GM21381 (cell line): ENCODE results near the gene PALLD.
A peak's percentile ranks its signal among the peaks of the same experiment; 100 is the strongest.
"Not testable (repeated sequence)": the region's sequence is repeated elsewhere in the genome, so short reads cannot be mapped to it uniquely, and the experiment has no call there.

Source experiments
- ATAC-seq: cut with Tn5 transposase; IDR thresholded peaks from one replicate; pipeline ENCODE4 v1.9.1; 2021; ENCODE audit warnings: mild to moderate bottlenecking, moderate library complexity; ENCODE audit not compliant: unreplicated experiment

The PALLD gene

DNA sequence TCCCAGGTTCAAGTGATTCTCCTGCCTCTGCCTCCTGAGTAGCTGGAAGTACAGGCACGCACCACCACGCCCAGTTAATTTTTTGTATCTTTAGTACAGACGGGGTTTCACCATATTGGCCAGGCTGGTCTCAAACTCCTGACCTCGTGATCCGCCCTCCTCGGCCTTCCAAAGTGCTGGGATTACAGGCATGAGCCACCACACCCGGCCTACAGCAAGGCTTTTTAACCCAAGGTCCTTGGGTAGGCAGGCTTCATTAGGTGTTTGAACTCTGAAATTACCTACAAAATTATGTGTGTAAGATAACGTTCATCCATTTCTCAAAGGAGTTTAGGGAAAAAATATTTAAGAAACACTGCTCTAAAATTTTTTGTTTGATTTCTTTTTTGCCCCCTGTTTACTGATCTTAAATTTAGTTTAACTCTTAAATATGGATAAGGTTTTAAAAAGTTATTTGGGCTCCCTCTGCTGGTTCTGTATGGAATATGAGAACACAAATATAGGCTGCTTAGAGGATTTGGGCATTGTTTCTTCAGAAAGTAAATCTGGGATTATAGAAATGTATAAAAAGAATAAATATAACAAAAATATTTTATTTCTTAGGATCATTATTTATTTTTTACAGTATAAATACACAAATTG is 420.4 kb downstream of the PALLD start:
- ATAC-seq, result no peak

DNA sequence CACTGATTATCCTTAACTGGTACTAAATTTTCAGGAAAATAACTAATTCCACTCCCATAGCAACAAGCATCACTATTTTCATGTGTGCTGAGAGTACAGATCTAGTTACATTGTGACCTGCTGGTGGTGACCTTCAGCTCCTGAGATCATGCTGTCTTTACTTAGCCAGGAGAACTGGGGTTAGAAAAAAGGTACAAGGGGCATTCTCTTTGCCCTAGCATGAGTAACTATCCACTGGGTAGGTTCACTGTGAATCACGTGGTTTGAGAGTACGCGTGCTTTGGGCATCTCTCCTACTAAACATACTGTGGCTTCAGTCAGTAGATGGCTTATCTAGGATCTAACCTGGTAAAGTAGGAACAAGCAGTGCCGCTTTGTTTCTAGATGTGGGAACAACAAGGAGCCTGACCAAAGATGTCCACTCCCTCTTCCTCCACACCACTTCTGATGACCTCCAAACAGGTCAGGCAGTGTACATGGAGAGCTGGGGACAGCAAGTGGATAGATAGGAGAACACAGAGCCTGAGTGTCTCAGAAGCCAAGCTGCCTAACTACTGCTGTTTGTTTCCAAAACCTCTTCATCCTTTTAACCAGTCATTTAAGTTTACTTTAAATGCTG is 423.0 kb downstream of the PALLD start:
- ATAC-seq, result no peak

- ATAC-seq, result no peak
Observed at GRCh38 chr4:168920441-168921065, 423.7 kb downstream of the PALLD start.

DNA sequence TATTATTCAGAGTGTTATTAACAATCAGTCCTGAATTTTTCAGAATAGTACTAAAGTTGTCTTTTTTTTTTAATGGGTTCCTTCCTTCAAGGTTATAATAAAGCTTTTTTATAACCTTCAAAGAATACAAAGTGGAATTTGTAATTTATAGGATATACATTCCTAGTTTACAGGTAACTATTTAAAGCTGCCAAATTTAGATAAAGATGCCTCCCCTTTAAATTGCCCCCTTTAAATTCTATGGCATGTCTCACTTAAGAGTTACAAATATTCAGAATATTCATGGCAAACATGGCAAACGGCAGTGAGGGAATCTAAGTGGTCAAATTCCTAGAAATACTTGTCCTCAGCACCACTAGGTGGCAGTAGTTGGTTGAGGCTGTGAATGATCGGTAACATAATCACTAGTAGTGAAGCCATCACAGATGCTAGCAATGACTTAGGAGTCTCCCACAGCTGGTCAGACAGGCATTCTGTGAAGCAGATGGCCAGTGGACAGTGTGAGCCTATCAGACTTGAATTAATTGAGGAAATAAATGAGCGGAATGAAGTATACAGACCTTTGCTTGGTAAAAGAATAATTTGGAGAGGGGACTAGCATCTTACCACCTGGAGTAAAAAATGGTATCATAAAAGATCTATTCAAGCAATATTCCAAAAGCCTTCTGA is 426.8 kb downstream of the PALLD start:
- no peak for ATAC-seq

DNA sequence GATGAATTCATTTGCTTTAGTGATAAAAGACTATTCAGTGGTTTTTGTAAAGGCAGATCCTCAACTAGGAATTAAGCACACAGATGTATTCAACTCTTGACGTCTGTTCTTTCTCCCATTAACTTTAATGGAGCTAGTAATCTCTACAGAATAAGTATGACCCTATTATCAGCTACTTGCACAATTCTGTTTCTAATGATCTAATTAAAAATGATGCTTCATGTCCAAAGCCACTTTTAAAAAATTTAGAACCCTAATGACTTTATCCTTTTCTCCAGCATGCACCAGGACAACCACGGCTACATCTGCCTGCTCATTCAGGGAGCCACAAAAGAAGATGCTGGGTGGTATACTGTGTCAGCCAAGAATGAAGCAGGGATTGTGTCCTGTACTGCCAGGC is 427.8 kb downstream of the PALLD start:
- ATAC-seq, result no peak

- no peak for ATAC-seq
Observed at GRCh38 chr4:168925789-168926490, 429.1 kb downstream of the PALLD start.

- ATAC-seq, result no peak
Observed at GRCh38 chr4:168928346-168928745, 431.5 kb downstream of the PALLD start.

GRCh38 chr4:168928875-168929274 is 432.0 kb downstream of the PALLD start:
- ATAC-seq, result no peak

DNA sequence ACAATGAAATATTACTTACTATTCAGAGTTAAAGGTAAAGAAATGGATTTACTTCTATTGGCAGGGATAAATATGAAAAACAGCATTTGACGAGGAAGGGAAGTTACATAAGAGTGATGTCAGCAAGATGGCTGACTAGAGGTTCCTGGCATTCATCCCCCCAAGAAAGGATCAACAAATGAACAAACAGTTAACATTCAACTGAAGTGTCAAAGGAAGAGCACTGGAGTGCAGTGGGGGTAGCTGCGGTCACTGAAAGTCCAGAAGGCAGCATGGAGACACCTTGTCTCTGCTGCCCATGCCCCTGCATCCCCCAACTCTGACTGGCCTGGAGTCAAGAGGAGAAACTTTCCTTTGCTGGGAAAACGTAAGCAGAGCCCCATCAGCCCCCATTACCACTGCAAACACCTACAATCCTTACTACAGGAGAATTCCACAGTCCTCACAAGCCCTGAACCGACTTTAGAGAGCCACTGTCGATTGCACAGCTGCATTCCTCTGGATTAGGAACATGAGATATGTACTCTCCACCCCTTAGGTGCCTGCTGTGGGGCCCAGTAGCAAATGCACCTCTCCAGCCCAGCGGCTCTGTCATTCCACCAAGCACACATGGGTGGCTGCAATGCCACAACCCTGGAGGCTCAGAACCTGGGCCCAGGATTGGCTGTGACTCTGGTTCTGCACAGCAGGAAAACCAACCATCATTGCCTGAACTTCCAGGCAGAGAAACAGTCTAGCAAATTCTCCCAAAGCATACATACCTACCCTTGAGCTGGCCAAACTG is 433.8 kb downstream of the PALLD start:
- ATAC-seq, result no peak

DNA sequence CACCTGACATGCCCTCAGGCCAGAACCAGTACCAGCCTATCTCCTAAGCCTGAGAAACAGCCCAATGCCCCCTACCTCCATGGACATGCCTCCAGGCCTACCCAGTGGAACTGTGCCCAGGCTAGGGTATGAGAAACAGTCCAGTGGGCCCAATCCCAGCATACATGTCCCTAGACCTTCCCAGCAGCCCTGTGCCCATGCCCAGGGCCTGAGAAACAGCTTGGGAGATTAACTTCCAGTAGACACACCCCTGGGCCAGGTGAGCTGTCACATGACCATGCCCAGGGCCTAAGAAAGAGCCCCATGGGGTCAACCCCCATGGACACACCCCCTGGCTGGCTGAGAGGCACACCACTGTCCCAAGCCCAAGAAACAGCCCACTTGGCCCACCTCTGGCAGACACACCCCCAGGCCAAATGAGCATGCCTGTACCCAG is 434.4 kb downstream of the PALLD start:
- no peak for ATAC-seq

DNA sequence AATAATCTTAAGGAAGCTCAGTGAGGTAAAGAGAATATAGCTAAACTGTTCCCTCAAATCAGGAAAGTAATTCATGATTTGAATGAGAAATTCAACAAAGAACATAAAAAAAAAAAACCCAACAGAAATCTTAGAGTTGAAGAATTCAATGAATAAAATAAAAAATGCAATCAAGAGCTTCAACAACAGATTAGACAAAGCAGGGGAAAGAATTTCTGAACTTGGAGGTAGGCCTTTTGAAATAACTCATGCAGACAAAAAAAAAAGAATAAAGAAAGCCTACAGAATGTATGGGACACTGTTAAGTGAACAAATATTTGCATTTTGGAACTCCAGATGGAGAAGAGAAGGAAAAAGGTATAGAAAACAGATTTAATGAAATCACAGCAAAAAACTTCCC is 435.3 kb downstream of the PALLD start:
- no peak for ATAC-seq

DNA sequence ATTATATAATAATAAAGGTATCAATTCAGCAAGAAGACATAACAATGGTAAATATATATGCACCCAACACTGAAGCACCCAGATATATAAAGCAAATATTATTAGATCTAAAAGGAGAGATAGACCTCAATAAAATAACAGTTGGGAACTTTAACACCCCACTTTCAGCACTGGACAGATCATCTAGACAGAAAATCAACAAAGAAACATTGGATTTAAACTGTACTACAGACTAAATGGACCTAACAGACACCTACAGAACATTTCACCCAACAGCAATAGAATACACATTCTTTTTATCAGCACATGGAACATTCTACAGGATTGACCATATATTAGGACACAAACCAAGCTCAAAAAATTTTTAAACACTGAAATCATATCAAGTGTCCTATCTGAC is 436.6 kb downstream of the PALLD start:
- no peak for ATAC-seq

GRCh38 chr4:168937473-168937872 is 440.6 kb downstream of the PALLD start:
- not testable (repeated sequence) for ATAC-seq

- ATAC-seq, result peak; percentile 58
Observed at GRCh38 chr4:168942985-168943384, 446.1 kb downstream of the PALLD start.

DNA sequence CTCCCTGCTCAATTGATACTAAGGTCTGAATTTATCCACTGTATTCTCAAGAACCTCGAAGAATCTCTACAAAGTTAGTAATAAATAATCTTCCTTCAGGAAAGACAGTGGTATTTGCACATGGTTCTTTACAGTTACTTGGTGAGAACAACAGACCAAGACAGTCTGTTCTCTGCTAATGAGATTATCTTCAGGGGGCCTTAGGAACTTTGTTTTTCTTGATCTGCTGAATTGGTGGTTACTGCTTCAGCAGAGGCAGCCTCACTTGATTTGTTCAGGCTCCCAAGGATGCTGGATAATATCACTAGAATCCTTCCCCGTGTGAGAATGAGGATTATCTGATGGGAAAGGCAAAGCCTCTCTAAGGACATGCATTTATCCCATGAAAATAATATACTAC is 448.4 kb downstream of the PALLD start:
- no peak for ATAC-seq

DNA sequence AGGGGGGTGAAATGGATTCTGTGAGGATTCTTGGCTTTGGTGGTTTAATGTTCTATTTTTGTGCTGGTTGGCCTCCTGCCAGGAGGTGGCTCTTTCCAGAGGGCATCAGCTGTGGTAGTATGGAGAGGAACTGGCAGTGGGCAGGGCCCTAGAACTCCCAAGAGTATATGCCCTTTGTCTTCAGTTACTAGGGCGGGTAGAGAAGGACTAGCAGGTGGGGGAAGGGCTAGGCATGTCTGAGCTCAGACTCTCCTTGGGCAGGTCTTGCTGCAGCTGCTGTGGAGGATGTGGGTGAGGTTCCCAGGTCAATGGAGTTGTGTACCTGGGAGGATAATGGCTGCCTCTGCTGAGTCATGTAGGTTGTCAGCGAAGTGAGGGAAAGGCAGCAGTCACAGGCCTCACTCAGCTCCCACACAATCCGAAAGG is 456.0 kb downstream of the PALLD start:
- not testable (repeated sequence) for ATAC-seq

GRCh38 chr4:168955674-168956073 is 458.8 kb downstream of the PALLD start:
- no peak for ATAC-seq

DNA sequence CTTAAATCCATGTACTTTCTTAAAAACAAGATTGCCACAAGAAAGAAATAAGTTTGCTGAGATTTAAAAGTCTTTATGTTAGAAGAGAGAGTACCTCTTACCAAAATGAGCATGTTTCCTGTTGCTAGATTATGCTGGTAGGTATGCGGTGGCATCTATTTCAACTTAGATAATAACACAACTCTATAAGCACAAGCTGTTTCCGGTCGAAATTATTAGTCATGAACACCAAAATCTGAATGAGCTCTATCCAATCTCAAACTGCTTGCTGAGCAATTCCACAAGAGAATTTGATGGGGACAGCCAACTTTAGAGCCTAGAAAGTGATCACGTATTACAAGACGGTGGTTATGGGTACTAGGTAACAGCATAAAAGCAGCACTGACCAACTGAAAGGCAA is 463.9 kb downstream of the PALLD start:
- ATAC-seq, result no peak

GRCh38 chr4:168972596-168972995 is 475.7 kb downstream of the PALLD start:
- ATAC-seq, result no peak
